GM19023 (cell line): ENCODE results near the gene SMIM7.

Source experiments
- ATAC-seq: cut with Tn5 transposase; IDR thresholded peaks from one replicate; pipeline ENCODE4 v1.9.1; 2021; ENCODE audit warnings: mild to moderate bottlenecking, moderate library complexity; ENCODE audit not compliant: unreplicated experiment

SMIM7 gene

GRCh38 chr19:16623576-16623975 lies 36.4 kb downstream of the SMIM7 start:
- ATAC-seq, result no peak

DNA sequence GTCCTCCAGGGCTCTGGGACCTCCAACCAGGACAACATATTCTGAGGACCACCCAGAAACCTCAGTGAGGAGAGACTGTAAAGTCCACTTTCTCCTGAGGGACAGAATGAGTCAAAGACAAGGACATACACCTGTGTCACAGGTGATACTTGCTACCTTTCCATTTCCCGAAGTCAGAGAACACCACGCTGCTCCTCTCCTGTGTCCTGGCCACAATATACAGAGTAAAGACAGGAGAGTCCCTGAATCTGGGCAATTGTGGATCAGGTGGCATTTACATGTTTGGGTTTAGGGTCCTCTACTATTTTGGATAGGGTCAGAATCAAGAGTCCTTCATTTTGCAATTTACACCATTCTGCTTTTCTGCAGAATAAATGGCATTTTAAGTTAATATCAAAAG lies 36.9 kb downstream of the SMIM7 start:
- ATAC-seq, result no peak

GRCh38 chr19:16621165-16621800 lies 38.7 kb downstream of the SMIM7 start:
- ATAC-seq, result no peak

DNA sequence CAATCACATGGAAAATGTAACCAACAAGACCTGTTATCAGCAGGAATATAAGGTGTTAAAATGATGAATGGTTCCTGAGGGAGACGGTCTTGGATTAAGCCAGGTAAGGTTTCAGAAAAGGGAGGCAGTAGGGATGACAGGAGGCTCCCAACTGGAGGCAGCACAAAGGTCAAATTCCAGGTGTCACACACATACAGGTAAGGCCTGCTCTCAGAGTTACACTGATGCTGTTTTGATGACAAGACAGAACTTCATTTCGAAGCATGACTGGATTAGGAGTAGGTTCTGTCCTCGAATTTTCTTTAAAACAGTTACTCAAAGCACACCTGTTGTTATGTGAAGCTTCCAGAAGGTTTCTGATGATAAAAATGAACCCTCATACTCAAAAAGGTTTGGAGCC lies 39.4 kb downstream of the SMIM7 start:
- no peak for ATAC-seq

DNA sequence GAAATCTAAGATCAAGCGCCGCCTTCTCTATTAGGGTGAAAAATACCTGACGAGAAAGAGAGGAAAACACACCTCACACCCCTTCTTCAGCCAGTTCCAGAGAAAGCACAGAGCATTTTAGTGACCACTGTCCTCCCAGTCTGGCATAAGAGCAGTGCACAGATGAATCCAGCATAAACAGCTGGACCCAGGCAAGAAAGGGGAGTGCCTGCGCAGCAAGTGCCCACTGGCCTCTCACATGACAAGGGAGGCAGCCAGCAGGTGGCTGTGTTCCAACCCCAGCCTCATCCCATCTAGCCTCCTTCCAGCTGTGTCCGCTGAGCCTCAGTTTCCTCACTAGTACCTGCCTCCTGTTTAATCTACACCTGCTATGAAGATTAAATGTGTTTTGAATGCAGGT lies 39.9 kb downstream of the SMIM7 start:
- no peak for ATAC-seq

GRCh38 chr19:16619457-16619856 lies 40.5 kb downstream of the SMIM7 start:
- ATAC-seq, result no peak

GRCh38 chr19:16618248-16618647 lies 41.7 kb downstream of the SMIM7 start:
- no peak for ATAC-seq

DNA sequence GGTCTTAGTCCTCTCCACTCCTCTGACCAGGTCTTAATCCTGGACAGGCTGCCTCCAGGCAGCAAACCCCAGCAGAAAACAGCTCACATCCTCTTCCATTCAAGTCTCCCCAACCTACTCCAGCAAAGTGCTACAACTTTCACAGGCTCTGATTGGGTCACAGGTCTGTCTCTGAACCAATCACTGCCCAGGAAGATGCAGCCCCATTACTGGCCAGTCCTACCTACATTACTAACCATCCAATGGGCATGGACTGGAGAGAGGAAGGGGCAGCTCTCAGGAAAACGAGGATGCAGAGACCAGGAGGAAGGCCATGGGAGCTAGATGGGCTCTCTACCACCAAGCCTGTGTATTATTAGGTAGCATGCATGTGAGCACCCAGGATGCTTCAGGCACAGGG lies 44.1 kb downstream of the SMIM7 start:
- no peak for ATAC-seq

DNA sequence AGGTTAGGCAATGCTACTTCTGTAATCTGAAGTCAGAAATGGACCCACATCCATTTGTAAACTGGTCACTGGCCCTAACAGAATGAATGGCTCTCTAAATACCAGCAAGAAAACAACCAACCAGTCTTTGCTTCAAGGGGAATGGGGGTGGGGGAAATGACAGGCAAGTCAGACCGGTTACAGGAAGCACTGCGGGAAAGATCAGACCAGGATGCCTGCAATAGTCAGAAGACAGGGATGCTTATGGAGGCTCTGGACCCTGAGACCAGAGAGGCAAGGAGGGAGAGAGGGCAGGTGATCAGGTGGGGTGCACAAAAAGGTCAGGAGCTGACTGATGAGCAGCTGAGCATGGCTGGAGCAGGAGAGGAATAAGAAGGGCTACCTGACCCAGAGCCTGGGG lies 45.0 kb downstream of the SMIM7 start:
- ATAC-seq, result no peak

DNA sequence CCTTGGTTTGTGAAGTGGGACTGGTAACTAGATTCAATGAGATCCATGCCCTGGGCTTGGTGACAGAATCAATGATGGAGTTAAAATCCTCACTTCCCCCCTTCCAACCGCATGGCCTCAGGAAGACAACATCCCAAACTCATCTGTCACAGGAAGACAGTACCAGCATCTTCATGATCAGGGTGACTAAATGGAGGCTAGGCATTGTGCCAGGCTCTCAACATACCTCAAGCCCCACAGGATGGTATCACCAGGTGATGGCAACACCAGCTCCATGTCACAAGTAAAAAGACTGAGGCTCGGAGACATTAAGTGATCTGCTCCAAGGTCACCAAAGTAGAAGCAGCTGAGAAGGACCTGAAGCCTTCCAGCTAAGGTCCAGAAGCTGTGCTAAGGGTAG lies 46.1 kb downstream of the SMIM7 start:
- no peak for ATAC-seq

GRCh38 chr19:16612636-16613035 lies 47.3 kb downstream of the SMIM7 start:
- no peak for ATAC-seq

DNA sequence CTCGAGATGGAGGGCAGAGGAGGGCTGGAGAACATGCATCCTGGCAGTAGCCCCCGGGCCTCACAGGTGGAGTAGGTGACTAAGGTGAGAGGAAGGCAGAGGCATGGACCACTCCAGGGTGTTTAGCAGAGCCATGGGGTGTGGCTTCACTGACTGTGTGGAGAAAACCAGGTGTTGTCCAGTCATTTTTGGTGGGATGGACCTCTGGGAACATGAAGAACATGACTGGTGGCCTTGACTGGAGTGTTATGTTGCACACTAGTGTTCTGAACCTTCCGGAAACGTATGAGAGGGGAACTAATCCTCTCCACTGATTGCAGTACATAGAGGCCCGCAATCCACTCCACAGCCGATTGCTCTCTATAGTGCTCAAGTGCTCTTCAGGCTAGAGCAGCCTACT lies 48.8 kb downstream of the SMIM7 start:
- ATAC-seq, result no peak

- no peak for ATAC-seq
These were observed 50.3 kb downstream of the SMIM7 start for GRCh38 chr19:16609511-16610200.

- no peak for ATAC-seq
These were observed 51.6 kb downstream of the SMIM7 start for GRCh38 chr19:16608290-16608739.

DNA sequence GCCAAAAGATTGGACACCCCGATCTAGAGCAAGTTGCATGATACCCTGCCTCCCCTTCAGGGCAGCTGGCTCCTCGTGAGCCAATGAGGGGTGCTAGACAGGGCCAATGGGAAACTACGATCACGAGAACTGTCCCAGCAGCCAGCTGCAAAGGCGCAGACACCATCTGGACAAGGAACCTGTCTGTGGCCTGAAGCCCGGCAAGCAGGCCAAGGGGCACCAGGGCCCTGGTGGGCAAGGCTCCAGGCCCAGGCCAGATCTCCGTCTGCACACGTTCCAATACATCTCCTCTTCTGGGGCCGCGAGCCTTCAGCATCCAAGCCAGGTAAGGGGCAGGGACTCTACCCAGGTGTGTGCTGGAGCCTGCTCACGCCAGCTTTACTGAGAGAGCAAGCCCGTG lies 52.1 kb downstream of the SMIM7 start:
- no peak for ATAC-seq

DNA sequence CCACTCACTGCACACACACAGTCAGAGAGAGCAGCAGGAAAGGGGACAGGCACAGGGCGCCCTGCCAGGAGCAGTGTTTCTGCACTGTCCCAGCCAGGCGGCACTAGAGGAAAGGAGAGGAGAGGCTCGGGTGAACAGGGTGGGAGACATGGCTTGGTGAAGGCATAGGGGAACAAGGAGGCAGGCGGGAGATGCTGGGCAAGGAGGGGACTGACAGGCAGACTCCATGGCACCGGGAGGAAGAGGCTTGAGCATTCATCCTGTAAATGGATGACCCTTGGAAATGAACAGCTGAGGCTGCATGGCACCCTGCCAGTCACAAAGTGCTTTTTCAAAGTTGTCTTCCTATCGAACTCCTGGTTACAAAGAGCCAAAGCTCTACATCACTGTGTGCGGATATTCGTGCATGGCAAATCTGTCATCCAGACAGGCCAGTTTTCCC lies 54.4 kb downstream of the SMIM7 start:
- no peak for ATAC-seq

GRCh38 chr19:16605115-16605514 lies 54.8 kb downstream of the SMIM7 start:
- ATAC-seq, result no peak

GRCh38 chr19:16604615-16605014 lies 55.3 kb downstream of the SMIM7 start:
- no peak for ATAC-seq

GRCh38 chr19:16603090-16603489 lies 56.9 kb downstream of the SMIM7 start:
- ATAC-seq, result no peak

DNA sequence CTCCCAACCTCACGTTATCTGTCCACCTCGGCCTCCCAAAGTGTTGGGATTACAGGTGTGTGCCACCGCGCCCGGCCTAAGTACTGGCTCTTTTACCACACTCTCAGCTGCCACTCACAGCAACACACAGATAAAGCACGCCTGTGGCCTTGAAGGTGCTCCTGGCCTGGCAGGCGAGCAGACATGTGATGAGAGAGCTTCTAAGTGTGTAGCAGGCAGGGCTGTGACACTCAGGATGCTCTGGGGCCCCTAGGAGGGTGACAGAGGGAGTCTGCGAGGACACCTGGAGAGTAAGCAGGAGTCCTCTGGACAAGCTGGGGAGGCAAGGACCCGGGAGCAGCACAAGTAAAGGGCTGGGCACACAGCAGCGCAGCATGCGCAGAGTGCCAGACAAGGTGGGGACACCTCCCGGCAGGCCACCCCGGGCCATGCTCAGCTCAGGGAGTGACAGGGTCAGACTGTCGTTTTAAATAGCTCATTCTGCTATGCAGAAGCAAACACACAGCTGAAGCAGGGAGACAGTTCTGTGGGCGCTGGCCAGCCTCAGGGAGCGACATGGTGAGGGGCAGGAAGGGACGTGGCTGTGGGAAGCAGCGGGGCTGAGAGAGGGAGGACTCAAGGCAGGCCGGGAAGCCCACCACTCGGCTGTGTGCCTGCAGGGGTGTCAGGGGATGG lies 58.4 kb downstream of the SMIM7 start:
- no peak for ATAC-seq

- no peak for ATAC-seq
These were observed 59.1 kb downstream of the SMIM7 start for GRCh38 chr19:16600824-16601223.

DNA sequence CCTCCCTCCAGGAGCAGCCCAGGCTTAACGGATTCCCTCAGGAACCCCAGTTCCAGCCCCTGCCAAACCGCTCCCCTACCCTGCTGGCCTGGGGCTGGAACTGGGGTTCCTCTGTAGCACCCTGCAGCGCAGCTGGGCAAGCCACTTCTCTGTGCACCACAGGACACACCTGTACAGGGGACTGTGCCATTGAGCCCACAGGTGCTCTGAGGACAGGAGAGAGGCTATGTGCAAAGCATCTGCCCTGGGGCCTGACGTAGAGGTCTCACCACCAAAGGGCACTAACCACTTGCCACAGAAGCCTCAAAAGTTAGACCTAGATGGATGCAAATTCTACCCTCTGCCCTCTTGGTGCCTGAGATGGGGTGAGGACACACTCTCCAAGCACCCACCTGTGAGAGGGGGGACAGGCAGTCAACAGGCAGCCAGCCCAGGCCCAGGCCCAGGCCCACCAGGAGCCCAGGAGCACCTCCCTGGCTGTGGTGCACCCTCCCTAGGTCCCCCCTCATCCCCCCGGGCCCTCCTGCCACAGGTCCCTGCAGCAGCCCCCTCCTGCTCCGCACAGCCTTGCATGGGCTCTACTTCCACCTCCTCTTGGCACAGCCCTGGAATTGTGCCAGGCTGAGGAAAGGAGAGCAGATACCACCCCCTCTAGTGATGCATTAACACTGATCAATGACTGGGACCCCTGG lies 60.1 kb downstream of the SMIM7 start:
- no peak for ATAC-seq
